Activated CD8-positive, alpha-beta memory T cell treated with anti-CD3 and anti-CD28 coated beads for 36 hours (primary cell): ENCODE data around the gene C21orf91. TPM values are rescaled to one million over a fixed set of nuclear protein-coding genes. Genes with fewer than 3 reads are reported as not detected.

Source experiments
- CTCF ChIA-PET: fragments of 350-600 bp; sonication (Branson Sonifier 250); formaldehyde crosslinking; loops from one replicate; lab custom pipeline; 2021; ENCODE audit warnings: antibody characterized with exemption; lab: Charles Lee
- POLR2A ChIA-PET: fragments of 350-600 bp; sonication (Branson Sonifier 250); formaldehyde crosslinking; loops from one replicate; lab custom pipeline; 2021; ENCODE audit warnings: antibody characterized with exemption; lab: Charles Lee
- total RNA-seq, 2 experiments: library from RNA; stranded (reverse); gene quantifications; one replicate each; pipeline ENCODE4 v1.2.3, GENCODE V29; 2021

Gene C21orf91
- total RNA-seq, 2 experiments from 2014 or later: 35.4 to 38.3 TPM

GRCh38 chr21:17752171-17752570 lies 67.0 kb downstream of the C21orf91 start:
- CTCF ChIA-PET: no interaction called here
- POLR2A ChIA-PET: no interaction called here

GRCh38 chr21:17746920-17747319 lies 72.2 kb downstream of the C21orf91 start:
- POLR2A ChIA-PET: no interaction called here
- CTCF ChIA-PET: no interaction called here

- CTCF ChIA-PET: no interaction called here
Measured at GRCh38 chr21:17745086-17745485, 74.1 kb downstream of the C21orf91 start.

GRCh38 chr21:17742940-17743592 lies 76.1 kb downstream of the C21orf91 start:
- CTCF ChIA-PET: no interaction called here
- POLR2A ChIA-PET: no interaction called here

More at GRCh38 chr21:17745086-17745485, 74.1 kb downstream of the C21orf91 start:
- POLR2A ChIA-PET: no interaction called here

GRCh38 chr21:17742181-17742580 lies 77.0 kb downstream of the C21orf91 start:
- CTCF ChIA-PET: no interaction called here

More at GRCh38 chr21:17742181-17742580, 77.0 kb downstream of the C21orf91 start:
- POLR2A ChIA-PET: no interaction called here

Other genes starting within 250 kb of the C21orf91 start
- gene BTG3, start 206.5 kb downstream of the C21orf91 start, total RNA-seq: 10 to 100 TPM; 52.5 to 52.8 TPM